KMS-11 (cell line): ENCODE measurements around the gene FANCC.

Experiments
- H2AFZ ChIP-seq: fragments of 200-600 bp; sonication (generic); 2 replicates; pipeline ENCODE4 v1.6.1; 2016; ENCODE audit warnings: antibody characterized with exemption, mixed run types, low read depth
- H3K27ac ChIP-seq: fragments of 200-600 bp; sonication (generic); 2 replicates; pipeline ENCODE4 v1.6.1; 2016; ENCODE audit warnings: mild to moderate bottlenecking, mixed run types
- H3K27me3 ChIP-seq: fragments of 200-600 bp; sonication (generic); 2 replicates; pipeline ENCODE4 v1.6.1; 2017; ENCODE audit warnings: mild to moderate bottlenecking, low read depth, mixed run types, moderate library complexity; ENCODE audit not compliant: insufficient read depth
- H3K36me3 ChIP-seq: fragments of 200-600 bp; sonication (generic); 2 replicates; pipeline ENCODE4 v1.6.1; 2017; ENCODE audit warnings: mild to moderate bottlenecking, mixed run types; ENCODE audit not compliant: insufficient read depth
- H3K4me1 ChIP-seq: fragments of 200-600 bp; sonication (generic); 2 replicates; pipeline ENCODE4 v1.6.1; 2016; ENCODE audit warnings: mild to moderate bottlenecking, low read depth, mixed run types; ENCODE audit not compliant: poor library complexity, severe bottlenecking
- H3K4me2 ChIP-seq: fragments of 200-600 bp; sonication (generic); 2 replicates; pipeline ENCODE4 v1.7.0; 2016; ENCODE audit warnings: mild to moderate bottlenecking, mixed run types
- H3K4me3 ChIP-seq: fragments of 200-600 bp; sonication (generic); IDR thresholded peaks from 2 replicates; pipeline ENCODE4 v1.6.1; 2017; ENCODE audit warnings: low read depth, low read length, mixed read lengths; ENCODE audit not compliant: insufficient read depth
- H3K79me2 ChIP-seq: fragments of 200-600 bp; sonication (generic); 2 replicates; pipeline ENCODE4 v1.6.1; 2016; ENCODE audit warnings: low read depth, mixed run types; ENCODE audit not compliant: insufficient read depth
- H3K9ac ChIP-seq: fragments of 200-600 bp; sonication (generic); 2 replicates; pipeline ENCODE4 v1.6.1; 2016; ENCODE audit warnings: mild to moderate bottlenecking, mixed run types
- H4K20me1 ChIP-seq: fragments of 200-600 bp; sonication (generic); 2 replicates; pipeline ENCODE4 v1.6.1; 2016; ENCODE audit warnings: mild to moderate bottlenecking, mixed run types; ENCODE audit not compliant: insufficient read depth
- TF ChIP-seq, protein P1 (sequence below): fragments of 200-600 bp; sonication (generic); conservative IDR thresholded peaks from 2 replicates; pipeline ENCODE4 v1.6.1; 2017; ENCODE audit warnings: low read depth, mild to moderate bottlenecking, antibody characterized with exemption, low read length, moderate library complexity, mixed read lengths

FANCC gene

DNA sequence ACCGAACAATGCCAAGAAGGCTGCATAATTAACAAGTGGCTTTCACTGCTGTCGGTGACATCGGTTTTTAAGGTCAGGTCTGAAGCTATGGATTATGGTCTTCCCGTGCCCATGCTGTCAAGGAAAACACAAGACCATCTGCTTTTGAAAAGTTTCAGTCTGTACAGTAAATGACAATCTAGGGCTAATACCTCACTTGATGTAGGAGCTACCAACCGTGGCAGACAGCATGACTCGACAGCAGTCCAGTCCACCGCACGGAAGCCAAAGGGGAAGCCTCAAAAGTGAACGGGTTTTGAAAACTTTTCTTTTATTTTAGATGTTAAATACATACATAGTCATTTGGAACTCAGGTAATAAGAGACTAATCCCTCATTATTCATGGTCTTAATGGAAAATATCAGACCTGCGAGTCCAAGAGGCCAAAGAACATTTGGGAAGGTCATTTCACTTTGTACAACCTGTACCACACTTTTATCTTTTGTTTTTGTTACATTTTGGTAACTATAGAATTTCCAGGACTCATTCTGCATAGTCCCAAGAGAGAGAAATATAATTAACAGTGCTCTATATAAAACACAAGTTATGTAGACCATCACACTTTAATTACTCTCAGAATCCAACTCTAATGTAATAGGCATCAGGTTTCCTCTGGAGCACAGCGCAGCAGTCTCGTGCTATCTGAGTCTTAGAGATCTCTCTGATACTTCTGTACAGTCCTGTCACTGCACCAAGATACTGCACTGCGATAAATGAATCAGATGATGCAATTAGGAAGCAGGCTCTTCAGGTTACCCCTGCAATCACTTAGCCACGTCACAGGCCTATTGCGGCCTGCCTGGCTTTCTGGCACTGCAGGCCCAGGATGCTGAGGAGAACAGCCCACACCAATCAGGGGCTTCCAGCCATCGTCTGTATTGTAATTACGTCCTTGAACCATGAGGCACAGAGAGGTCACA is 184.9 kb downstream of the FANCC start:
- Histone ChIP-seq H3K4me3 (no peak overlapping the region), H3K9ac (no peak overlapping the region), H2AFZ (no peak overlapping the region), H3K79me2 (no peaks in the 10 kb centered on the region), H4K20me1 (no peaks in the 10 kb centered on the region), H3K4me1 (no peaks in the 10 kb centered on the region), H3K27ac (no peak overlapping the region), H3K4me2 (no peak overlapping the region), H3K36me3 (no peaks in the 10 kb centered on the region), H3K27me3 (no peaks in the 10 kb centered on the region)
- TF ChIP-seq, protein P1, sequence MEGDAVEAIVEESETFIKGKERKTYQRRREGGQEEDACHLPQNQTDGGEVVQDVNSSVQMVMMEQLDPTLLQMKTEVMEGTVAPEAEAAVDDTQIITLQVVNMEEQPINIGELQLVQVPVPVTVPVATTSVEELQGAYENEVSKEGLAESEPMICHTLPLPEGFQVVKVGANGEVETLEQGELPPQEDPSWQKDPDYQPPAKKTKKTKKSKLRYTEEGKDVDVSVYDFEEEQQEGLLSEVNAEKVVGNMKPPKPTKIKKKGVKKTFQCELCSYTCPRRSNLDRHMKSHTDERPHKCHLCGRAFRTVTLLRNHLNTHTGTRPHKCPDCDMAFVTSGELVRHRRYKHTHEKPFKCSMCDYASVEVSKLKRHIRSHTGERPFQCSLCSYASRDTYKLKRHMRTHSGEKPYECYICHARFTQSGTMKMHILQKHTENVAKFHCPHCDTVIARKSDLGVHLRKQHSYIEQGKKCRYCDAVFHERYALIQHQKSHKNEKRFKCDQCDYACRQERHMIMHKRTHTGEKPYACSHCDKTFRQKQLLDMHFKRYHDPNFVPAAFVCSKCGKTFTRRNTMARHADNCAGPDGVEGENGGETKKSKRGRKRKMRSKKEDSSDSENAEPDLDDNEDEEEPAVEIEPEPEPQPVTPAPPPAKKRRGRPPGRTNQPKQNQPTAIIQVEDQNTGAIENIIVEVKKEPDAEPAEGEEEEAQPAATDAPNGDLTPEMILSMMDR = no peak

DNA sequence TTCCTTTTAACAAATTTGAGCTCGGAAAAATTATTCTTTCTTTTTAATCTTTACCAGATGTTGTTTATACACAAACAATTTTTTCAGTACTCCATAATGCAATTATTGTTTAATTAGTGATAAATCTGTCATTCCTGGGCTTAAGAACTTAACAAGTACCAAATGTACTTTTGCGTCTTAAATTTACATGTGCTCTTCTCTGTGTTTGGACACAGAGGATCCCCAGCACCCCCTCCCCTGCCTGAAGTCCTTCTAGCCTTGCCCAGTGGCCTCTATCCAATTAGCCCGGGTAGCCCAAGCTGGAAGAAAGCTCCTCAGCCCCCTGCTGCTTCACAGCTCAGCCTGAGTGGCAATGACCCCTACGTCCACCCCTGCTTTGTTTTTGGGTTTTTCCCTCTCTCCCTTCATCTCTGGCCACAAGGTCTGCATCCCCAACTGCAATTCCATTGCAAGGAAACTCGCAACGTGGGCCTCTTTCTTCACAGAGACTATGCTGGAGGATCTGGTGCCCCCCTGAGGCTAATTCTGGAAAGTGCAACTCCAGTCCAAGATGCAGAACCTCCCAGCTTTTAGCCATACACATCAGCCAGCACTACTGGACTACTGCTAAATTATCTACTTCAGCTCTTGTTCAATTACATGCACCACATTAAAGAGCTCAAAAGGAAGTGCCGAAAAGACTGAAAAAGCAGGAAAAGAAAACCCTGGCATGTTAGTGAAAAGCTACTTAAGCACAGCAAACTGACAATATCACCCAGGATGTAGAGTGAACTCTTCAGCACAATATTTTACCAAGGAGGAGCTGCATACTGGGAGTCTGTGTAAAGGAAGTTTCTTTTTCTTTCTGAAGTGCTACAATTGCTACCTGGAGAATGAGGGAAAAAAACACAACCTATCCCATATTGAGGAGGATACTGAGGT is 186.2 kb downstream of the FANCC start:
- no peaks in the 10 kb centered on the region for H3K36me3 ChIP-seq
- H3K79me2 ChIP-seq = no peaks in the 10 kb centered on the region
- H3K4me1 ChIP-seq = no peaks in the 10 kb centered on the region
- H3K27ac ChIP-seq = no peak overlapping the region
- no peak overlapping the region for H3K9ac ChIP-seq
- H3K27me3 ChIP-seq = no peaks in the 10 kb centered on the region
- H4K20me1 ChIP-seq = no peaks in the 10 kb centered on the region
- no peak overlapping the region for H3K4me3 ChIP-seq
- no peak overlapping the region for H2AFZ ChIP-seq
- no peak overlapping the region for H3K4me2 ChIP-seq
- TF ChIP-seq, protein P1 = peak; percentile 95

DNA sequence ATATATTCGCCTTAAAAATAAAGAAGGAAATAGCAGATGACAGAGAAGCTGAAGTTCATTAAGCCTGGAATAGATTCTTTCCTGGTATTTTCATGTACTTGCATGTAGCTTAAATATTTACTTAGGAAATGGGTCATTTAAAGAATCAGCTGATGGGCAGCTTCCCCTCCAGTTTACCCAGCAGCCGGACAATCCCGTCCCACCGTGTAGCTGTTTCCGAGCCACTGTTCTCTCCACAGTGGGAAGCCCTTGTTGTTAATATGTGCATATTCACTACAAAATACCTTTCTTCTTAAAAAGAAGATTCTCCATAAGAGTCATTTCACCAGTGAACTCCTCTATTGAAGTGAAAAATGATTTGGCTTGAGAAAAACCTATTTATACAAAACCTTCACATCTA is 187.0 kb downstream of the FANCC start:
- Histone ChIP-seq H3K27me3 (no peaks in the 10 kb centered on the region), H3K36me3 (no peaks in the 10 kb centered on the region), H3K79me2 (no peaks in the 10 kb centered on the region), H2AFZ (no peak overlapping the region), H3K4me3 (no peak overlapping the region), H3K4me1 (no peaks in the 10 kb centered on the region), H3K27ac (no peak overlapping the region), H4K20me1 (no peaks in the 10 kb centered on the region), H3K4me2 (no peak overlapping the region), H3K9ac (no peak overlapping the region)
- TF ChIP-seq, protein P1 = no peak

DNA sequence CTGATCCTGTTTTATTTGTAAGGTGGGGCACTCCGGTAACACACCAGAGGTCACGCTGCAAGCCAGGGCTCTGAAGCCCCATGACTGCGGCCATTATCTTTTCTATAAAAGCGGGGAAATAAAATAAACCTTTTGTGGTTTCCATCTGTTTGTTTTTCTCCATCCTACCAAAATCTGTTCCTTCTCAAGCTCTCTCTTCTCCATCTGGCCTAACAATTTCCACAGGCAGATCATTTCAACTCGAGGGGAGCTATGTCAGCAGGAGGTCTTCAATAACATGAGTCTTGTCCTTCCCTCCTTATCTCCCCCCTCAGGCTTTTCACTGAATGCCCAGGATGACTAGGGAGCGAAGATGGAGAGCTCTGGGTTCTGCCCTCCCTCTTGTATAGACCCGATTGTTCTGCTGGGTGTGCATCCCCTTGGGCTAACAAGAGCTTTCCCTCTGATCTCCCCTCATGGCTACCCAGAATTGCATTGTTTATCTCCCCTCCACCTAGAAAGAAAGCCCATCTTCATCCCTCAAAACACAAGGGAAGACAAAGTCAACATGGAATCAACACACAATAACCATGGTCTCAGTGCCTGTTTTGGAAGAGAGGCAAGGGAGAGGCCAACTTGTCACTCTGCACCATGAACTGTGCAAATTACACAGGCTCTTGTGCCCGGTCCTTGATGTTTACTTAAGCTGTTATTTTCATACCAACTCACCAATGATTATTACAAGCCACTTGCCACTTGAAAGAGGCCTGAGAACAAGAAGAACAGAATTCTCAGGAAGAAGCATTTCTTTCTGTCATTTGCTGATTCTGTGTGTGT is 187.8 kb downstream of the FANCC start:
- H4K20me1 ChIP-seq = no peaks in the 10 kb centered on the region
- H3K9ac ChIP-seq = no peak overlapping the region
- TF ChIP-seq, protein P1 = no peak
- H2AFZ ChIP-seq = no peak overlapping the region
- H3K36me3 ChIP-seq = no peaks in the 10 kb centered on the region
- no peaks in the 10 kb centered on the region for H3K27me3 ChIP-seq
- H3K4me1 ChIP-seq = no peaks in the 10 kb centered on the region
- H3K79me2 ChIP-seq = no peaks in the 10 kb centered on the region
- no peak overlapping the region for H3K4me2 ChIP-seq
- no peak overlapping the region for H3K27ac ChIP-seq
- H3K4me3 ChIP-seq = no peak overlapping the region
